Peyer's patch (tissue), 4 donors: ENCODE measurements around the gene CNOT9.

Source experiments
- CTCF ChIP-seq, 6 experiments: fragments of 450-650 bp in 4 of 6; fragments of 200-600 bp in 2 of 6; sonication (generic) in 1 of 6; IDR thresholded peaks; one replicate each; pipeline ENCODE4 v1.5.1; 2017 to 2019; ENCODE audit warnings: antibody characterized with exemption in 6 of 6, mild to moderate bottlenecking in 3 of 6, moderate library complexity in 1 of 6
- POLR2A ChIP-seq, 2 donors: fragments of 450-650 bp; IDR thresholded peaks; one replicate each; pipeline ENCODE4 v1.5.1; 2017; ENCODE audit warnings: antibody characterized with exemption in 2 of 2, mild to moderate bottlenecking in 2 of 2, moderate library complexity in 2 of 2

- TF ChIP-seq CTCF (IDR thresholded peaks at IDR 0.05) = no peak
- no peak for TF ChIP-seq POLR2A (IDR thresholded peaks at IDR 0.05)
Observed at GRCh38 chr2:218546012-218546411, 22.6 kb upstream of the CNOT9 start.
